ENCODE data around the gene EPB41L4B. TPM values are rescaled to one million over a fixed set of nuclear protein-coding genes. Genes with fewer than 3 reads are reported as not detected.

The EPB41L4B gene
- total RNA-seq, 2 donors from 2014 or later = 41.9 to 122 TPM

DNA sequence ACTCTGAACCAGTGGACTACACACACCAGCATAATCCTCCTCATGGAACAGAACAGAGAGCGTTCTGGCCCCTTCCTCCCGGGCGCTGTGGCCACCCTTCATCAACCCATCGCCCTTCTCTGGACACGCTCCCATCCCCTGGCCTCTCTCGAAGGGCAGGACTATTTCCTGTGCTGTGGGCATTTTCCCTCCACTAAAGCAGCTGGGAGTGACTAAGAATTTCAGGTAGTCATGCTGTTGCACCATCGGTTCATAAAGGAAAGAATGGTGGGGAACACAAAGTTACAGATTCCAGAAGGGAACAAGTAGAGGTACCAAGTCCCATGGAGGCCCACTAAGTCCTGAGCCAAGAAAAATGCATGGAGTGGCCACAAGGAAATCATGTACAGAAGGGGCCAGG lies 68.6 kb downstream of the EPB41L4B start:
- H3K4me3 ChIP-seq = no peak overlapping the region
- TF ChIP-seq, protein P1, sequence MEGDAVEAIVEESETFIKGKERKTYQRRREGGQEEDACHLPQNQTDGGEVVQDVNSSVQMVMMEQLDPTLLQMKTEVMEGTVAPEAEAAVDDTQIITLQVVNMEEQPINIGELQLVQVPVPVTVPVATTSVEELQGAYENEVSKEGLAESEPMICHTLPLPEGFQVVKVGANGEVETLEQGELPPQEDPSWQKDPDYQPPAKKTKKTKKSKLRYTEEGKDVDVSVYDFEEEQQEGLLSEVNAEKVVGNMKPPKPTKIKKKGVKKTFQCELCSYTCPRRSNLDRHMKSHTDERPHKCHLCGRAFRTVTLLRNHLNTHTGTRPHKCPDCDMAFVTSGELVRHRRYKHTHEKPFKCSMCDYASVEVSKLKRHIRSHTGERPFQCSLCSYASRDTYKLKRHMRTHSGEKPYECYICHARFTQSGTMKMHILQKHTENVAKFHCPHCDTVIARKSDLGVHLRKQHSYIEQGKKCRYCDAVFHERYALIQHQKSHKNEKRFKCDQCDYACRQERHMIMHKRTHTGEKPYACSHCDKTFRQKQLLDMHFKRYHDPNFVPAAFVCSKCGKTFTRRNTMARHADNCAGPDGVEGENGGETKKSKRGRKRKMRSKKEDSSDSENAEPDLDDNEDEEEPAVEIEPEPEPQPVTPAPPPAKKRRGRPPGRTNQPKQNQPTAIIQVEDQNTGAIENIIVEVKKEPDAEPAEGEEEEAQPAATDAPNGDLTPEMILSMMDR (IDR thresholded peaks at IDR 0.05) = no peak
- TF ChIP-seq POLR2A (IDR thresholded peaks at IDR 0.05) = no peak
- DNase-seq = peak in 1 of 4 donors; percentile 36
- ATAC-seq = no peak
- no peaks in the 10 kb centered on the region for H3K9me3 ChIP-seq
- peak overlapping the region; percentile 91 to 95 (median 94) for H3K27ac ChIP-seq
- 67 to 78% methylated on average over 7 of the region's 7 CpGs for whole genome bisulfite sequencing, 2 donors
- peaks cover 79% of the 10 kb centered on the region for H3K4me1 ChIP-seq
- H3K36me3 ChIP-seq (replicated peaks in 1 of 2; ENCODE audit: insufficient read depth in 1 of 2, low read depth in 2 of 2) = no peaks in the 10 kb centered on the region
- intact Hi-C loops (cut with DNase I) = no loop called here
- H3K27me3 ChIP-seq = no peaks in the 10 kb centered on the region

DNA sequence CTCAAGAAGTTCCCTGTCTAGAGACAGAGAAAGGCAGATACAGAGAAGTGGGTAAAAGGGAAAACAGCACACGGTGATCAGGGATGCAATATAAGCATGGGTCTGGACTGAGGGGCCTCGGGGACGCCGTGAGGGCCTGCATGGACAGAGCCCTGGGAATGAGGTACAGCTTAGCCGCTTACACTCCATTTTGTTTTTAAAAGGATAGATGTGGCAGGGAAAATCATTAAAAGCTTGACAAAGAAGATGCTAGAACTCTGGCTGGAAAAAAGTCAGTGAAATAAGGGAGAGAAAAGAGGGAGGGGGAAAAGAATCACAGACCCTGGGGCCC lies 69.1 kb downstream of the EPB41L4B start:
- WGBS, 2 donors = 48 to 70% methylated on average over 5 of the region's 5 CpGs
- no peaks in the 10 kb centered on the region for H3K36me3 ChIP-seq (replicated peaks in 1 of 2; ENCODE audit: insufficient read depth in 1 of 2, low read depth in 2 of 2)
- no peaks in the 10 kb centered on the region for H3K27me3 ChIP-seq
- peaks cover 84% of the 10 kb centered on the region for H3K4me1 ChIP-seq
- intact Hi-C loops (cut with DNase I) = no loop called here
- peak overlapping the region; percentile 91 to 95 (median 94) for H3K27ac ChIP-seq
- H3K9me3 ChIP-seq = no peaks in the 10 kb centered on the region
- ATAC-seq = no peak
- DNase-seq = no peak
- TF ChIP-seq, protein P1 (IDR thresholded peaks at IDR 0.05) = no peak
- TF ChIP-seq POLR2A (IDR thresholded peaks at IDR 0.05) = no peak
- no peak overlapping the region for H3K4me3 ChIP-seq

DNA sequence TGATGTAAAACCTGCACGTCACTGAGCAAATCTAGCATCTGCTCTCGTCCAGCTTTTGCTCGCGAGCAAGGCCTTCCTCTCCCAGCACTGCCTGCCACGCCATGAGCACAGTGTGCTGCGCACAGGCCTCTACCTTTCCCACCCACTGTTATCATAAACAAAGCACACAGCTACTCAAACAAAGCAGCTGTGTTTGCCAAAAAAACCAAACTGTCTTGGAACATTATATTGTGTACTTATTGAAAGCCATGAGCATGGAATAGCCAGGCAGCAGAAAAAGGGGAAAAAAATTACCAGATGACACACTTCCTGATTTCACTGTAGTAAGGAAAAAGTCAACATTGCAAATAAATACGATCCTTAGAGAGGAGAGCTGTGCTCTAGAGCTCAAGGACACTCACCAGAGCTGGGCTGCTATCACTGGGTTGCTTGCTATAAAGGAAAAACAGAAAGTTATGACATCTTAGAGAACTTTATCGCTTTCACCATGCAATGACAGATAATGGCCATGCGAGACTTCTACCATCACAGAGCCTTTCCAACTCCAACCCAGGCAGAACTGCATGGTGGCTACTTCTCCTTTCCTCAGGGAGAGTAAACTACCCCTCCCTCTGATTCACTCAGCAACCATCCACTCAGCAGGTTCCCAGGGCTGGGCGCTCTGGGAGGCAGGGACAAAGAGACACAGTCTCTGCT lies 69.6 kb downstream of the EPB41L4B start:
- Histone ChIP-seq H3K27me3 (no peaks in the 10 kb centered on the region), H3K4me1 (peaks cover 89% of the 10 kb centered on the region), H3K4me3 (no peak overlapping the region), H3K9me3 (no peaks in the 10 kb centered on the region), H3K36me3 (replicated peaks in 1 of 2; ENCODE audit: insufficient read depth in 1 of 2, low read depth in 2 of 2) (no peaks in the 10 kb centered on the region), H3K27ac (peak overlapping the region; percentile 91 to 95 (median 94))
- 22 to 36% methylated on average over 10 of the region's 10 CpGs for WGBS, 2 donors
- intact Hi-C loops (cut with DNase I) = no loop called here
- ATAC-seq = peak; percentile 72
- peak; percentile 84 to 94 (median 88) for DNase-seq
- TF ChIP-seq, protein P1 (IDR thresholded peaks at IDR 0.05) = no peak
- TF ChIP-seq POLR2A (IDR thresholded peaks at IDR 0.05) = peak; percentile 54 to 82 (median 68)

DNA sequence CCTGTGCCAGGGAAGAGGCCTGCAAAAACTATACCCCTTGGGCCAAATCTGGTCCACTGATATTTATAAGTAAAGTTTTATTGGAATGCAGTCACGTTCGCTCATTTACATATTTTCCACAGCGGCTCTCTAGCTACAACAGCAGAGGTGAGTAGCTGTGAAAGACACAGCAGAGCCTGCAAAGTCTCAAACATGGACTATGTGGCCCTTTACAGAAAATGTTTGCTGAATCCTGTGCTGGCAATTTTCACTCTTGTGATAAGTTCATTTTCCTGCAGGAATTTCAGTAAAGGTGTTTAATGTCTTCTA lies 70.1 kb downstream of the EPB41L4B start:
- WGBS, 2 donors = 49 to 85% methylated on average over 3 of the region's 3 CpGs
- H3K4me3 ChIP-seq = no peak overlapping the region
- H3K27ac ChIP-seq = peak overlapping the region; percentile 91 to 95 (median 94)
- TF ChIP-seq, protein P1 (IDR thresholded peaks at IDR 0.05) = no peak
- TF ChIP-seq POLR2A (IDR thresholded peaks at IDR 0.05) = no peak
- H3K4me1 ChIP-seq = peaks cover 94% of the 10 kb centered on the region
- intact Hi-C loops (cut with DNase I) = no loop called here
- no peaks in the 10 kb centered on the region for H3K9me3 ChIP-seq
- DNase-seq (no peak), ATAC-seq (no peak)
- no peaks in the 10 kb centered on the region for H3K27me3 ChIP-seq
- H3K36me3 ChIP-seq (replicated peaks in 1 of 2; ENCODE audit: insufficient read depth in 1 of 2, low read depth in 2 of 2) = no peaks in the 10 kb centered on the region

DNA sequence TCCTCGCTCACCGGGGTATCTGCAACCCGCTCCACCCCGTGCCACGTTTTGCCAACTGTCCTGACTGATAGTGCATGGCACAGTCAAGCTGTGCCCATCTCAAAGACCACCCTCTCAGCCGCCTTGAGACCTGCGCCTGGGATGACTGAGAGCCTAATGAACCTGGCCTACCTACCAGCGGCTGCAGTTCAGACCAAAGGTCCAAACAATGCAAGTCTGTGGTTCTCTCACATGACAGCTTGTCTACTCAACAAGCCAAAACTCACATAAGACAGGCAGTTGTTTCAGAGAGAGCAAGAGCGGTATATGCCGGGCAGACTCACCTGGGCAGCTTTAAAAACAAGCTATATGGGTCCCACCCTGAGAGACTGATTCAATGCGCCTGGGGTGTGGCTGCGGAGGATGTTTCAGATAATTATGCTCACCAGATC lies 70.5 kb downstream of the EPB41L4B start:
- intact Hi-C loops (cut with DNase I) = no loop called here
- WGBS, 2 donors = 50 to 54% methylated on average over 10 to 12 of the region's 12 CpGs
- DNase-seq = peak in 1 of 4 donors; percentile 31

More for the DNA sequence above, 70.5 kb downstream of the EPB41L4B start:
- TF ChIP-seq, protein P1 (IDR thresholded peaks at IDR 0.05) = no peak
- no peak for TF ChIP-seq POLR2A (IDR thresholded peaks at IDR 0.05)
- Histone ChIP-seq H3K9me3 (no peaks in the 10 kb centered on the region), H3K27me3 (no peaks in the 10 kb centered on the region), H3K27ac (peak overlapping the region; percentile 91 to 95 (median 94)), H3K36me3 (replicated peaks in 1 of 2; ENCODE audit: insufficient read depth in 1 of 2, low read depth in 2 of 2) (no peaks in the 10 kb centered on the region), H3K4me1 (peaks cover 95% of the 10 kb centered on the region), H3K4me3 (no peak overlapping the region)
- ATAC-seq = no peak

Measured in body of pancreas (tissue), 4 donors.